Activated CD4-positive, alpha-beta T cell treated with anti-CD3 and anti-CD28 coated beads for 36 hours (primary cell): Measurements from ENCODE around the gene CBLN1. TPM values are rescaled to one million over a fixed set of nuclear protein-coding genes. Genes with fewer than 3 reads are reported as not detected.
"Not testable (repeated sequence)": the region's sequence is repeated elsewhere in the genome, so short reads cannot be mapped to it uniquely, and the experiment has no call there.

Experiments
- ATAC-seq: fragments of 200-7000 bp; cut with Tn5 transposase; one replicate; pipeline ENCODE4 v1.10.0; 2021; ENCODE audit warnings: mild to moderate bottlenecking, moderate library complexity
- CTCF ChIA-PET: fragments of 350-600 bp; sonication (Branson Sonifier 250); formaldehyde crosslinking; loops from one replicate; lab custom pipeline; 2021; ENCODE audit warnings: antibody characterized with exemption; lab: Charles Lee
- POLR2A ChIA-PET: fragments of 350-600 bp; sonication (Branson Sonifier 250); formaldehyde crosslinking; loops from one replicate; lab custom pipeline; 2021; ENCODE audit warnings: antibody characterized with exemption, inconsistent platforms; lab: Charles Lee
- DNase-seq: peaks from one replicate; pipeline ENCODE4 v3.0.0-alpha.2; 2020
- H3K27ac Mint-ChIP-seq: one replicate; pipeline ENCODE4 v1.8.0; 2021; ENCODE audit warnings: mixed read lengths
- H3K27me3 Mint-ChIP-seq: one replicate; pipeline ENCODE4 v1.8.0; 2021; ENCODE audit warnings: mixed read lengths
- H3K36me3 Mint-ChIP-seq: one replicate; pipeline ENCODE4 v1.8.0; 2021; ENCODE audit warnings: low read depth, mixed read lengths
- H3K4me1 Mint-ChIP-seq: one replicate; pipeline ENCODE4 v1.8.0; 2021; ENCODE audit warnings: mixed read lengths
- H3K4me3 Mint-ChIP-seq: one replicate; pipeline ENCODE4 v1.8.0; 2021; ENCODE audit warnings: mild to moderate bottlenecking, moderate library complexity, mixed read lengths
- H3K9me3 Mint-ChIP-seq: one replicate; pipeline ENCODE4 v1.8.0; 2021; ENCODE audit warnings: low read depth, mixed read lengths
- intact Hi-C, 2 experiments: fragments of 100-400 bp; cut with DNase I in 1 of 2; cut with micrococcal nuclease in 1 of 2; formaldehyde crosslinking; loops; one replicate each; pipeline versions ENCODE4 v1.14.2 to v1.15.1; 2022 to 2024; cut with DNase I, micrococcal nuclease
- total RNA-seq, 2 experiments: library from RNA; stranded (reverse); gene quantifications; one replicate each; pipeline ENCODE4 v1.2.3, GENCODE V29; 2021

Gene CBLN1
- total RNA-seq, 2 experiments from 2014 or later: not detected

DNA sequence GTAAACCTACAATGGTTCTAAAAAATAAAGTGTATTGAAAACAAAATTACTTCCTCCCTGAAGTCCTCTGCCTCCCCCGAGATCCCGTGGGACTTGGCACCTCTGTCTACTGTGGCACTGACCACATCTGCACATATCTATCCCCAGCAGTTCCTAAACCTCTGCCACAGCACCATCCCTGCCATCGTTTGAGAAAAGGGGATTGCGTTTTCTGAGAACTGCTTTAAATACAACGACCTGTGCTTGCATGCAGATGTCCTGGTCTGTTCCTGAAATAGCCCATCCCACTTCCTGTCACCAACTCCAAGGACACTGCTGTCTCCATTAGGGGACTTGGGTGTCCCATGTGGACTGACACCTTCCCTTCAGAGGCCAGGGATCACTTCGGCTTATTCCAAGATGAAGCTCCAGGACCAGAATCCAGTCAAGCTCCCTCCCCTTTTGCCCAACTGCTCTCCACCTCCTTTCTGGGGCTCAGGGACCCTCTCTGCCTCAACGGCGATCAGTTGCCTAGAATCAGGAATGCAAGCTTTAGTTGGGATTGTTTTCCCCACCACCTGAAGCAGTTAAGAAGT is 20.6 kb downstream of the CBLN1 start:
- Mint-ChIP-seq H3K27me3 (peaks cover 8% of the 10 kb centered on the region), H3K4me1 (no peaks in the 10 kb centered on the region), H3K36me3 (no peaks in the 10 kb centered on the region), H3K4me3 (no peak overlapping the region), H3K9me3 (no peaks in the 10 kb centered on the region), H3K27ac (no peak overlapping the region)
- ATAC-seq (no peak), DNase-seq (no peak)
- intact Hi-C loops: no loop called here
- CTCF ChIA-PET: no interaction called here
- POLR2A ChIA-PET: no interaction called here

DNA sequence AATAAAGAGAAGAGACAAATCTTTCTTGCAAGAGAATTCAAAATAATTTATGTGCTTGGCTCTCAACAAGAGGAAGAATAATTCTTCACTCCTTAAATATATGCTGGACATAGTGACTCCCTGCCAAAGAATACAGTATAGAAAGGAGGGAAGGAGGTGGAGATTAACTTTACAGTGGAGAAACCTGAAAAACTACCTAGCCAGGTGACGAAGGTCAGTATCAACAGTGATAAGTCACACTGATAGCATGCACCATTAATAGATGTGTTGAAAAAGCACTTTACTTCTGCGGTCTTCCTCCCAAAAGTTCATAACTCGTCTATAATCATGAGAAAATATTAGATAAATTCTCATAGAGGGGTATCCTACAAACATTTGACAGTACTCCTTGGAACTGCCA is 21.4 kb downstream of the CBLN1 start:
- POLR2A ChIA-PET: no interaction called here
- intact Hi-C loops: no loop called here
- CTCF ChIA-PET: no interaction called here

DNA sequence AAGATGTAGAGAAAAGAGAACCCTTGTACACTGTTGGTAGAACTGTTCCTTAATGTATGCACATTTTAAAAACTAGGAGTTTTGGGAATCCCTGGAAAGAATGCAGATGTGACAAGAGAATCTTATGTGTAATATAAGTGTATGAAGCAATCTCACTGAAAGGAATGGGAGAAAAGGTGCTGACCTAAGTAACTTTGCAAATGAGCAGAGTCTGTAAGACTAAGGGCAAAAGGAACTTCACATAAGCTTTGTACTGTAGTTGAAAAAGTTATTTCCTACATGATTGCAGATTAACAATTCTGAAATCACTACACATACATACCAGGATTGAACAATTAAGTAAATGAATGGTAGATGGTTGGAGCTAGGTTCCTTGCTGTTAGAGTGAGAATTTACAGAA is 22.3 kb downstream of the CBLN1 start:
- Mint-ChIP-seq H3K27me3 (peaks cover 8% of the 10 kb centered on the region), H3K36me3 (no peaks in the 10 kb centered on the region), H3K4me1 (no peaks in the 10 kb centered on the region), H3K27ac (no peak overlapping the region), H3K4me3 (no peak overlapping the region), H3K9me3 (no peaks in the 10 kb centered on the region)
- intact Hi-C loops: no loop called here
- DNase-seq (no peak), ATAC-seq (no peak)
- ChIA-PET CTCF (interaction anchor here (1.1 kb wide), 1 partner anchor 10 kb away, joined by 3 read pairs; no protein-coding TSS in a partner anchor), POLR2A (no interaction called here)

More for the DNA sequence above, 21.4 kb downstream of the CBLN1 start:
- Mint-ChIP-seq H3K27me3 (peaks cover 8% of the 10 kb centered on the region), H3K9me3 (no peaks in the 10 kb centered on the region), H3K27ac (no peak overlapping the region), H3K4me3 (no peak overlapping the region), H3K36me3 (no peaks in the 10 kb centered on the region), H3K4me1 (no peaks in the 10 kb centered on the region)
- no peak for DNase-seq
- no peak for ATAC-seq

DNA sequence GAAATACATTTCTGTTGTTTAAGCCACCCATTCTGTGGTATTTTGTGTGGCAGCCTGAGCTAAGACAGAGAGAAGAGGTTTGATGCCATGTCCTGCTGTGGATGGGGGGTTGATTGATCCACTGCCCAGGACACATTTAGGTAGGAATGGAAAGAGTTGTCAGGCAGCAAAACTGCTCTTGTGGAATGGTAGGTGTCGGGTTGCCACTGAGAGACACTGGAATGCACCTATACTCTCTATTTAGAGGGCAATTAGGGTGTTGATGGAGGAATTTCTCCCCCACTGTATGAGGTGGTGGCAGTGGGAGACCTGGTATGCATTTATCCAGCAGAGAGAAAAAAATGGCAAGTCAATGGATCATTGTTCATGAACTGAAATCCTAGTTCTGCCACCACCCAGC is 30.9 kb downstream of the CBLN1 start:
- intact Hi-C loops: no loop called here
- H3K27me3 Mint-ChIP-seq: peaks cover 10% of the 10 kb centered on the region
- no peaks in the 10 kb centered on the region for H3K9me3 Mint-ChIP-seq
- no peak overlapping the region for H3K4me3 Mint-ChIP-seq
- no peak overlapping the region for H3K27ac Mint-ChIP-seq
- no peak for DNase-seq
- H3K36me3 Mint-ChIP-seq: no peaks in the 10 kb centered on the region
- no peaks in the 10 kb centered on the region for H3K4me1 Mint-ChIP-seq
- no peak for ATAC-seq
- POLR2A ChIA-PET: no interaction called here
- CTCF ChIA-PET: no interaction called here

DNA sequence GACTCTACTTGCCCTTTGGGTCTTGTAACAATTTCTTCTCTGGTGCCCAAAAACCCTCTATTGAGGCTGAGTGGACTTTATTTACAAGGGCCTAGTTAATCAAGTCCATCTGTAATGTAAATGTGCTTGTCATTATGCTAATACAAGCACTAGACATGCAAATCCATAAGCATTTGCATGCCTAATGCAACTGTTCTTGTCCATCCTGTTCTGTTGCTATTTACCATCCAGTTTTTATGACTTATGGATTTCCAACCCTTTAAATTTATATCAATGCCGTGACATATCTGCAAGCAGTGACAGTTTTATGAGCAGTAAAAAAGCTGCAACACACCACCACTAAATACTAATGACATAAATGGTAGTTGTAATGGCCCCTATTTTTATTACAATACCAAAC is 33.4 kb downstream of the CBLN1 start:
- ATAC-seq (no peak), DNase-seq (no peak)
- Mint-ChIP-seq H3K4me1 (no peaks in the 10 kb centered on the region), H3K4me3 (no peak overlapping the region), H3K27me3 (peaks cover 8% of the 10 kb centered on the region), H3K9me3 (no peaks in the 10 kb centered on the region), H3K27ac (no peak overlapping the region), H3K36me3 (no peaks in the 10 kb centered on the region)
- ChIA-PET CTCF (no interaction called here), POLR2A (no interaction called here)
- intact Hi-C loops: no loop called here

DNA sequence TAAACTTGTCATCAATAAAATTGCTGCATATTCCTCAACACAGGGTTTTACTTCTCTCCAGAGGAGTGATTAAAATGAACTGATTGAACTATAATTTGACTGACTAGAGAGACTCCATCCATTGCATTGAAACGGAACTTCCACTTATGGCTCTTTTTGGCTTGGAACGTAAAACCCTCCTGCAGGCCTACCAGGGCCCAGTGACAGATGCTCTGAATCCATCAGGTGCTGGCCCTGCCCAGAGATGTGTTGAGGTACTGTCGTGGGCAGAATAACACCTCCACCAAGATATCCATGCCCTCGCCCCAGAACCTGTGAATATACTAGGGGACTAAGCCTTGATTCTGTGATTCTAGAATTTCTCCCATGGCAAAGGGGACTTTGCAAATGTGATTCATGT is 45.4 kb downstream of the CBLN1 start:
- intact Hi-C loops: no loop called here

DNA sequence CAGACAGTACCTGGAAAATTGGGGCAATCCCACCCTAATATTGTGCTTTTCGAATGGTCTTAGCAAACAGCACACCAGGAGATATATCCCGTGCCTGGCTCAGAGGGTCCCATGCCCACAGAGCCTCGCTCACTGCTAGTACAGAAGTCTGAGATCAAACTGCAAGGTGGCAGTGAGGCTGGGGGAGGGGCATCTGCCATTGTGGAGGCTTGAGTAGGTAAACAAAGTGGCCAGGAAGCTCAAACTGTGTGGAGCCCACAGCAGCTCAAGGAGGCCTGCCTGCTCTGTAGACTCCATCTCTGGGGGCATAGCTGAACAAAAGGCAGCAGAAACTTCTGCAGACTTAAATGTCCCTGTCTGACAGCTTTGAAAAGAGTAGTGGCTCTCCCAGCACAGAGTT is 53.3 kb downstream of the CBLN1 start:
- H3K27me3 Mint-ChIP-seq, intact Hi-C loops, H3K36me3 Mint-ChIP-seq, H3K27ac Mint-ChIP-seq, H3K9me3 Mint-ChIP-seq, CTCF ChIA-PET, DNase-seq, H3K4me3 Mint-ChIP-seq, POLR2A ChIA-PET, ATAC-seq, H3K4me1 Mint-ChIP-seq: not testable (repeated sequence)

More for the DNA sequence above, 45.4 kb downstream of the CBLN1 start:
- ChIA-PET POLR2A (no interaction called here), CTCF (no interaction called here)
- ATAC-seq (no peak), DNase-seq (no peak)
- no peaks in the 10 kb centered on the region for H3K4me1 Mint-ChIP-seq
- H3K4me3 Mint-ChIP-seq: no peak overlapping the region
- no peaks in the 10 kb centered on the region for H3K27me3 Mint-ChIP-seq
- no peaks in the 10 kb centered on the region for H3K36me3 Mint-ChIP-seq
- H3K27ac Mint-ChIP-seq: no peak overlapping the region
- peaks cover 2% of the 10 kb centered on the region for H3K9me3 Mint-ChIP-seq

Other genes with a start within 250 kb of the CBLN1 start
- gene C16orf78, start 92.0 kb upstream of the CBLN1 start, total RNA-seq: not detected